Neural crest cell (in vitro differentiated cells): ENCODE results near the gene MRTFB. TPM values are rescaled to one million over a fixed set of nuclear protein-coding genes. Genes with fewer than 3 reads are reported as not detected.
A peak's percentile ranks its signal among the peaks of the same experiment; 100 is the strongest.

Experiments
- DNase-seq: peaks from one replicate; pipeline ENCODE4 v3.0.0; 2021; ENCODE audit warnings: low read depth, mixed read lengths, low spot score
- H3K27ac Mint-ChIP-seq: one replicate; pipeline ENCODE4 v1.8.0; 2021; ENCODE audit warnings: mild to moderate bottlenecking, mixed read lengths; ENCODE audit not compliant: unreplicated experiment
- H3K27me3 Mint-ChIP-seq: 2 replicates; pipeline ENCODE4 v1.8.0; 2021; ENCODE audit warnings: low read depth, mild to moderate bottlenecking, mixed read lengths
- H3K36me3 Mint-ChIP-seq: 2 replicates; pipeline ENCODE4 v1.8.0; 2021; ENCODE audit warnings: low read depth, mild to moderate bottlenecking, mixed read lengths
- H3K4me1 Mint-ChIP-seq: 2 replicates; pipeline ENCODE4 v1.8.0; 2021; ENCODE audit warnings: mixed read lengths
- H3K4me3 Mint-ChIP-seq: one replicate; pipeline ENCODE4 v1.8.0; 2021; ENCODE audit warnings: mild to moderate bottlenecking, mixed read lengths
- H3K9me3 Mint-ChIP-seq: 2 replicates; pipeline ENCODE4 v1.8.0; 2021; ENCODE audit warnings: mixed read lengths
- total RNA-seq: library from RNA; stranded (reverse); gene quantifications from 2 replicates; pipeline ENCODE4 v1.2.1, GENCODE V29; 2021
- TF ChIP-seq, protein P1 (sequence below): fragments of 200-600 bp; sonication (generic); conservative IDR thresholded peaks from 2 replicates; pipeline ENCODE4 v1.5.0; 2021; ENCODE audit warnings: antibody characterized with exemption, mild to moderate bottlenecking

MRTFB gene
- total RNA-seq, 1 donor from 2014 or later = 54.8 TPM

DNA sequence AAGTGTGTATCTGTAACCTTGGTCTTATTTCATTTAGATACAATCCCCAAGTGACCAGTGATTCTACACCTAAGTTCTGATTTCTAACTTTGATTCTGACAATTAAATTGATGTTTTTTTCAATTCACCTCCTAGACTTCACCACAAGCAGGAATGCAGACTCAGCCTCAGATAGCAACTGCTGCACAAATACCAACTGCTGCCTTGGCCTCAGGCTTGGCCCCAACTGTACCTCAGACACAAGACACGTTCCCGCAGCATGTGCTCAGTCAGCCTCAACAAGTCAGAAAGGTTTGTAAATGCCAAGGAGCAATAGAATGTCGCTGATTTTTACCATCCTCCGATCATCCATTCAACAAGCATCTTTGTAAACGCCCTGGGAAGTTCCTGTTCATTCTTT is 177.7 kb downstream of the MRTFB start:
- DNase-seq = no peak
- Mint-ChIP-seq H3K4me1 (no peaks in the 10 kb centered on the region), H3K9me3 (no peaks in the 10 kb centered on the region), H3K27ac (no peak overlapping the region), H3K36me3 (peaks cover 18% of the 10 kb centered on the region), H3K4me3 (no peak overlapping the region), H3K27me3 (no peaks in the 10 kb centered on the region)
- TF ChIP-seq, protein P1, sequence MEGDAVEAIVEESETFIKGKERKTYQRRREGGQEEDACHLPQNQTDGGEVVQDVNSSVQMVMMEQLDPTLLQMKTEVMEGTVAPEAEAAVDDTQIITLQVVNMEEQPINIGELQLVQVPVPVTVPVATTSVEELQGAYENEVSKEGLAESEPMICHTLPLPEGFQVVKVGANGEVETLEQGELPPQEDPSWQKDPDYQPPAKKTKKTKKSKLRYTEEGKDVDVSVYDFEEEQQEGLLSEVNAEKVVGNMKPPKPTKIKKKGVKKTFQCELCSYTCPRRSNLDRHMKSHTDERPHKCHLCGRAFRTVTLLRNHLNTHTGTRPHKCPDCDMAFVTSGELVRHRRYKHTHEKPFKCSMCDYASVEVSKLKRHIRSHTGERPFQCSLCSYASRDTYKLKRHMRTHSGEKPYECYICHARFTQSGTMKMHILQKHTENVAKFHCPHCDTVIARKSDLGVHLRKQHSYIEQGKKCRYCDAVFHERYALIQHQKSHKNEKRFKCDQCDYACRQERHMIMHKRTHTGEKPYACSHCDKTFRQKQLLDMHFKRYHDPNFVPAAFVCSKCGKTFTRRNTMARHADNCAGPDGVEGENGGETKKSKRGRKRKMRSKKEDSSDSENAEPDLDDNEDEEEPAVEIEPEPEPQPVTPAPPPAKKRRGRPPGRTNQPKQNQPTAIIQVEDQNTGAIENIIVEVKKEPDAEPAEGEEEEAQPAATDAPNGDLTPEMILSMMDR = no peak

DNA sequence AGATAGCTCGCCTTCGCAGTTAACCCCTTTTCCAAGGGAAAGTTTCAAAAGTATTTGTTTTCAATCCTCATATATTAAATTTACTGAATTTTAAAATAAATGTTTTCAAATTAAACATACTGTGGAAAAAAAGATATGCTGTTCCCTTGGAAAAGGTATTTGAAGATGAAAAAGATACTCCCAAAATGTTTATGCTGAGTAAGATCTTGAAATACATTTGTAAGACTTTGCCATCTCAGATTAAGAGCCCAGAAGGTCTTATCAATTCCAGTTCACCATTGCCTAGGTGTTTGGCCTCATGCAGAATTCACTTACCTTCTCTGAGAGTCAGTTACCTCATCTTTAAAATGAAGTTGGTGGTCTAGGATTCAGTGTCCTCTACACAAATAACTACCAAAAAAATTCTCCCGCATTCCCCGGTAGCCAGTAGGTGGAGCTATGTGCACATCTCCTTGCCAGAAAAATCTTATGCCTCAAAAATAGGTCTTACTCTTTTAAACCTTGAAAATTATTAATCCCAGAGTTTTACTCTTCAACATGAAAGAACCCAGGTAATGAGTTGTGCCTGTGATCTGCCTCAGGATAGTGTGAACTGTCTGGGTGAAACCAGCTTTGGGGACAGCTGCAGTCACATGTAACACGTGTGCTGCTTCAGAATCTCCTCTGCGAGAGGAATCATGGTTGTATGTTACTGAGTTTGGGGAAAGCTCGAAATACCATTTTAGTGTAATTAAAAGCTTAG is 178.3 kb downstream of the MRTFB start:
- H3K4me3 Mint-ChIP-seq = no peak overlapping the region
- H3K9me3 Mint-ChIP-seq = no peaks in the 10 kb centered on the region
- H3K27ac Mint-ChIP-seq = no peak overlapping the region
- peaks cover 18% of the 10 kb centered on the region for H3K36me3 Mint-ChIP-seq
- peak; percentile 44 for DNase-seq
- TF ChIP-seq, protein P1 = peak; percentile 92
- H3K4me1 Mint-ChIP-seq = no peaks in the 10 kb centered on the region
- H3K27me3 Mint-ChIP-seq = no peaks in the 10 kb centered on the region

DNA sequence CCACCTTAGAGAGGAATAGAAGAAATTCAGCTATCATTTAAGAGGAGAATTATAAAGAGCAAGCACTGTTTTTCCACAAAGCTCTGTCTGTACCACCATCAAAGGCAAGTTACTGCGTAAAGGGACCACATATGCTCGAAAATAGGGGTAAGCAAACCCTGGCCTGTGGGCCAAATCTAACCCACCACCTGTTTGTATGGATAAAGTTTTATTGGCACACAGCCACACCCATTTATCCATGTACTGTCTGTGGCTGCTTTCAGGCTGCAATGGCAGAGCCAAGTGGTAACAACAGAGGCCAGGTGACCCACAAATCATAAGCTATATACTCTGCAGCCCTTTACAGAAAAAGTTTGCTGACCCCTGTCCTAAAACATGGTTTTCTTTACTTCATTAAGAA is 180.3 kb downstream of the MRTFB start:
- Mint-ChIP-seq H3K9me3 (no peaks in the 10 kb centered on the region), H3K27me3 (no peaks in the 10 kb centered on the region), H3K4me3 (no peak overlapping the region), H3K36me3 (peaks cover 20% of the 10 kb centered on the region), H3K27ac (no peak overlapping the region), H3K4me1 (no peaks in the 10 kb centered on the region)
- TF ChIP-seq, protein P1 = no peak
- no peak for DNase-seq

DNA sequence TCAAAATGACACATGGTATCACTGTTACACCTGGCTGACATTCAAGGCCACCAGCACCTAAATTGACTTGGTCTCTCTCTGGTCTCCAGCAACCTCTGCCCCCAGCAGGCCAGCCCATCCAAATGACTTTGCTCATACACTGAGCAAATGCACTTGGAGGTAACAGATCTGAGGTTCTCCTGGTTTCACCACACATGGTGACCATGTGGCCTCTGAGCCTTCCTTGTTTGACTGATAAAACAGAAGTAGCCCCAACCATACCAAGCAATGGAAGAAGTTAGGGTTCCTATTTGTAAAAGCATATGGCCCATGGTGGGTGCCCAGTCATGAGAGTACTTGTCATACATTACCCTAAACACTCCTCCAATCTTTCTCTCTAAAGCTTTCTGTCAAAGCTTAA is 181.7 kb downstream of the MRTFB start:
- H3K36me3 Mint-ChIP-seq = peaks cover 21% of the 10 kb centered on the region
- no peaks in the 10 kb centered on the region for H3K27me3 Mint-ChIP-seq
- H3K4me1 Mint-ChIP-seq = no peaks in the 10 kb centered on the region
- H3K4me3 Mint-ChIP-seq = no peak overlapping the region
- no peak overlapping the region for H3K27ac Mint-ChIP-seq
- no peak for DNase-seq
- TF ChIP-seq, protein P1 = no peak
- H3K9me3 Mint-ChIP-seq = no peaks in the 10 kb centered on the region

DNA sequence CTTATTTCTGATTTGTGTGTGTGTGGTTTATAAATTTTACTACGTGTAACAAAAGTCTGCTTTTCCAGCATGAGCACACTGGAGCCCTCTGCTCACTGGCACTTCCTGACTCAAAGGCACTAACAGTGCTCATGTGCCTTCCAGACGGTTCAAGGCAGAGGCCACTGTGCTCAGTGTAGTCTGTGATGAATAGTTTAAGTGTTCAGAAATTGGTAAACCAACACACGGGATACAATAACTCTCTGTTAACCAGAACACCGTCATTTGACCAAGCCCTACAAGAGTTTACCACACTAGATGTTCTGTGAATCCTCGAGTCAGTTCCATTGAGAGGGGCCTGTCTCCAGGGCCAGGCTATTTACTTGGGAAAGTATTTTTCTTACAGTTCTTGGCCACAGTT is 191.9 kb downstream of the MRTFB start:
- peaks cover 8% of the 10 kb centered on the region for H3K4me1 Mint-ChIP-seq
- H3K27me3 Mint-ChIP-seq = no peaks in the 10 kb centered on the region
- peak overlapping the region; percentile 12 for H3K4me3 Mint-ChIP-seq
- TF ChIP-seq, protein P1 = no peak
- no peak for DNase-seq
- H3K9me3 Mint-ChIP-seq = no peaks in the 10 kb centered on the region
- peaks cover 29% of the 10 kb centered on the region for H3K36me3 Mint-ChIP-seq
- H3K27ac Mint-ChIP-seq = peak overlapping the region; percentile 90
